Erythroblast (primary cell): Measurements from ENCODE around the gene CAMSAP2.

ENCODE experiments used
- GATA1 ChIP-seq: IDR thresholded peaks from 2 replicates; pipeline ENCODE4 v1.6.1; 2011; ENCODE audit warnings: low read depth, mild to moderate bottlenecking, control low read depth, low read length, moderate library complexity
- POLR2A ChIP-seq: IDR thresholded peaks from 2 replicates; pipeline ENCODE4 v1.6.1; 2011; ENCODE audit warnings: mild to moderate bottlenecking, low read length

- TF ChIP-seq POLR2A (no peak), GATA1 (no peak)
Measured at GRCh38 chr1:200887036-200887435, 148.3 kb downstream of the CAMSAP2 start.
